CD14-positive monocyte (primary cell): ENCODE results near the gene LGR4. TPM values are rescaled to one million over a fixed set of nuclear protein-coding genes. Genes with fewer than 3 reads are reported as not detected.

Experiments used
- DNase-seq, 3 donors: peaks; one replicate each; pipeline ENCODE4 v3.0.0-alpha.2; 2011 to 2022
- H2AFZ ChIP-seq: 2 replicates; pipeline ENCODE4 v1.6.0; 2012; ENCODE audit warnings: mild to moderate bottlenecking, low read depth, low read length, inconsistent platforms; ENCODE audit not compliant: insufficient read depth, poor library complexity, severe bottlenecking
- H3K27ac ChIP-seq, 2 donors: 1 replicate in 1 of 2; 2 replicates in 1 of 2; pipeline ENCODE4 v1.5.1; 2012 to 2013; ENCODE audit warnings: low read length in 2 of 2, control low read depth in 1 of 2, inconsistent platforms in 1 of 2, low read depth in 1 of 2, mild to moderate bottlenecking in 1 of 2
- H3K27me3 ChIP-seq, 2 donors: one replicate each; pipeline versions ENCODE4 v1.6.0 to v1.6.1; 2011 to 2013; ENCODE audit warnings: low read length in 2 of 2; ENCODE audit not compliant: control insufficient read depth in 2 of 2, insufficient read depth in 2 of 2
- H3K36me3 ChIP-seq, 2 donors: replicated peaks in 1 of 2; 1 replicate in 1 of 2; 2 replicates in 1 of 2; pipeline versions ENCODE4 v1.5.1 to v1.6.1; 2012 to 2013; ENCODE audit warnings: low read length in 2 of 2, control low read depth in 1 of 2, inconsistent platforms in 1 of 2, mild to moderate bottlenecking in 1 of 2; ENCODE audit not compliant: insufficient read depth in 2 of 2, control insufficient read depth in 1 of 2
- H3K4me1 ChIP-seq, 2 donors: 1 replicate in 1 of 2; 2 replicates in 1 of 2; pipeline versions ENCODE4 v1.5.1 to v1.6.1; 2012 to 2013; ENCODE audit warnings: low read length in 2 of 2, control low read depth in 1 of 2, inconsistent platforms in 1 of 2, mild to moderate bottlenecking in 1 of 2, moderate library complexity in 1 of 2; ENCODE audit not compliant: insufficient read depth in 2 of 2, control insufficient read depth in 1 of 2
- H3K4me2 ChIP-seq: replicated peaks from 2 replicates; pipeline ENCODE3; 2012; ENCODE audit warnings: low read length, moderate library complexity, mild to moderate bottlenecking; ENCODE audit not compliant: poor library complexity, severe bottlenecking; ENCODE audit errors: extremely low read depth
- H3K4me3 ChIP-seq, 3 experiments: fragments of 200-600 bp in 1 of 3; sonication (generic) in 1 of 3; replicated peaks in 1 of 3; 1 replicate in 2 of 3; 2 replicates in 1 of 3; pipeline ENCODE4 v1.5.1; 2011 to 2013; ENCODE audit warnings: low read length in 3 of 3, mild to moderate bottlenecking in 3 of 3, control low read depth in 2 of 3, low read depth in 2 of 3, inconsistent platforms in 1 of 3, moderate library complexity in 1 of 3
- H3K79me2 ChIP-seq: 2 replicates; pipeline ENCODE4 v1.6.0; 2012; ENCODE audit warnings: mild to moderate bottlenecking, control low read depth, inconsistent platforms, low read length, moderate library complexity; ENCODE audit not compliant: insufficient read depth
- H3K9ac ChIP-seq: 2 replicates; pipeline ENCODE4 v1.6.0; 2017; ENCODE audit warnings: low read length, mild to moderate bottlenecking; ENCODE audit not compliant: insufficient read depth, poor library complexity, severe bottlenecking
- H3K9me3 ChIP-seq, 2 donors: replicated peaks in 1 of 2; 1 replicate in 1 of 2; 2 replicates in 1 of 2; pipeline versions ENCODE4 v1.5.1 to v1.6.1; 2012 to 2013; ENCODE audit warnings: low read length in 2 of 2, control low read depth in 1 of 2; ENCODE audit not compliant: control insufficient read depth in 1 of 2, insufficient read depth in 1 of 2
- H4K20me1 ChIP-seq: 2 replicates; pipeline ENCODE4 v1.6.0; 2012; ENCODE audit warnings: mild to moderate bottlenecking, low read length, control low read depth, moderate library complexity; ENCODE audit not compliant: insufficient read depth
- H3K27ac Mint-ChIP-seq, 7 donors: one replicate each; pipeline ENCODE4 v1.8.0; 2020; ENCODE audit warnings: mild to moderate bottlenecking in 7 of 7, mixed read lengths in 7 of 7, moderate library complexity in 6 of 7, inconsistent platforms in 2 of 7
- H3K27me3 Mint-ChIP-seq, 3 donors: one replicate each; pipeline ENCODE4 v1.8.0; 2021 to 2022; ENCODE audit warnings: low read depth in 3 of 3, mild to moderate bottlenecking in 3 of 3, mixed read lengths in 3 of 3, moderate library complexity in 3 of 3, inconsistent platforms in 1 of 3
- H3K36me3 Mint-ChIP-seq, 2 donors: one replicate each; pipeline ENCODE4 v1.8.0; 2020; ENCODE audit warnings: mixed read lengths in 2 of 2, inconsistent platforms in 1 of 2, mild to moderate bottlenecking in 1 of 2
- H3K4me1 Mint-ChIP-seq: one replicate; pipeline ENCODE4 v1.8.0; 2020; ENCODE audit warnings: mild to moderate bottlenecking, mixed read lengths
- H3K4me3 Mint-ChIP-seq, 2 donors: one replicate each; pipeline ENCODE4 v1.8.0; 2020; ENCODE audit warnings: mild to moderate bottlenecking in 2 of 2, mixed read lengths in 2 of 2, moderate library complexity in 1 of 2
- H3K9me3 Mint-ChIP-seq, 7 donors: one replicate each; pipeline ENCODE4 v1.8.0; 2020 to 2022; ENCODE audit warnings: mixed read lengths in 7 of 7, mild to moderate bottlenecking in 6 of 7, moderate library complexity in 6 of 7, inconsistent platforms in 2 of 7
- CTCF ChIP-seq: fragments of 200-600 bp; IDR thresholded peaks from one replicate; pipeline ENCODE4 v1.8.0; 2022; ENCODE audit warnings: antibody characterized with exemption, mild to moderate bottlenecking
- WGBS: methylation state at CpG from one replicate; pipeline ENCODE4 v1.1.5; 2013; ENCODE audit warnings: missing lambda C conversion rate; ENCODE audit not compliant: insufficient coverage; 5-methylcytosine and 5-hydroxymethylcytosine counted together
- intact Hi-C, 2 donors: fragments of 100-400 bp; cut with micrococcal nuclease; formaldehyde crosslinking; loops; one replicate each; pipeline versions ENCODE4 v1.15.0 to v1.15.1; 2023
- polyA plus RNA-seq, 3 donors: library from polyadenylated mRNA; depleted of rRNA in 1 of 3; unstranded in 2 of 3; stranded (reverse) in 1 of 3; fragments of 300-500 nt in 2 of 3; fragments of >200 nt in 1 of 3; fragmentation: Illumina TruSeq in 2 of 3; gene quantifications; 1 replicate in 2 of 3; 2 replicates in 1 of 3; pipeline ENCODE4 v1.2.3, GENCODE V29; 2012 to 2021

The LGR4 gene
- polyA plus RNA-seq, 3 donors, result 0.67 to 0.92 (median 0.72) TPM

GRCh38 chr11:27420722-27421572 lies 51.6 kb downstream of the LGR4 start:
- no peak for DNase-seq
- Histone ChIP-seq H3K4me1 (peaks cover 0 to 7% of the 10 kb centered on the region in 2 donors), H3K27me3 (no peaks in the 10 kb centered on the region), H3K79me2 (no peaks in the 10 kb centered on the region), H3K36me3 (no peaks in the 10 kb centered on the region), H2AFZ (no peak overlapping the region), H3K4me3 (no peak overlapping the region), H3K9ac (no peak overlapping the region), H3K9me3 (no peaks in the 10 kb centered on the region), H3K4me2 (no peak overlapping the region), H3K27ac (no peak overlapping the region), H4K20me1 (no peaks in the 10 kb centered on the region)
- TF ChIP-seq CTCF, result no peak
- intact Hi-C loops, result no loop called here
- no peaks in the 10 kb centered on the region for H3K27me3 Mint-ChIP-seq
- H3K9me3 Mint-ChIP-seq, result peaks cover 0 to 7% (median 2%) of the 10 kb centered on the region in 7 donors
- H3K4me3 Mint-ChIP-seq, result no peak overlapping the region
- no peak overlapping the region for H3K27ac Mint-ChIP-seq
- H3K36me3 Mint-ChIP-seq, result no peaks in the 10 kb centered on the region
- WGBS, result 86% methylated on average over 1 of the region's 4 CpGs
- peaks cover 9% of the 10 kb centered on the region for H3K4me1 Mint-ChIP-seq

GRCh38 chr11:27420217-27420616 lies 52.4 kb downstream of the LGR4 start:
- H3K36me3 Mint-ChIP-seq, result no peaks in the 10 kb centered on the region

More at GRCh38 chr11:27420217-27420616, 52.4 kb downstream of the LGR4 start:
- Histone ChIP-seq H3K9ac (no peak overlapping the region), H3K79me2 (no peaks in the 10 kb centered on the region), H3K4me3 (no peak overlapping the region), H2AFZ (no peak overlapping the region), H3K4me2 (no peak overlapping the region), H3K4me1 (peaks cover 0 to 5% of the 10 kb centered on the region in 2 donors), H3K27me3 (no peaks in the 10 kb centered on the region), H3K9me3 (no peaks in the 10 kb centered on the region), H3K36me3 (no peaks in the 10 kb centered on the region), H4K20me1 (no peaks in the 10 kb centered on the region), H3K27ac (no peak overlapping the region)
- no peak for TF ChIP-seq CTCF
- peaks cover 0 to 7% (median 2%) of the 10 kb centered on the region in 7 donors for H3K9me3 Mint-ChIP-seq
- DNase-seq, result no peak
- intact Hi-C loops, result no loop called here
- H3K27me3 Mint-ChIP-seq, result no peaks in the 10 kb centered on the region
- 100% methylated on average over 2 of the region's 4 CpGs for WGBS
- H3K27ac Mint-ChIP-seq, result no peak overlapping the region
- peaks cover 7% of the 10 kb centered on the region for H3K4me1 Mint-ChIP-seq
- H3K4me3 Mint-ChIP-seq, result no peak overlapping the region
